Activated CD4-positive, alpha-beta memory T cell treated with anti-CD3 and anti-CD28 coated beads for 36 hours (primary cell): ENCODE measurements around the gene NAT10. TPM values are rescaled to one million over a fixed set of nuclear protein-coding genes. Genes with fewer than 3 reads are reported as not detected.

Source experiments
- CTCF ChIA-PET: fragments of 350-600 bp; sonication (Branson Sonifier 250); formaldehyde crosslinking; loops from one replicate; lab custom pipeline; 2021; ENCODE audit warnings: antibody characterized with exemption, inconsistent platforms; lab: Charles Lee
- POLR2A ChIA-PET: fragments of 350-600 bp; sonication (Branson Sonifier 250); formaldehyde crosslinking; loops from one replicate; lab custom pipeline; 2021; ENCODE audit warnings: antibody characterized with exemption; lab: Charles Lee
- DNase-seq: peaks from one replicate; pipeline ENCODE4 v3.0.0-alpha.2; 2020
- H3K27ac Mint-ChIP-seq: one replicate; pipeline ENCODE4 v1.8.0; 2021; ENCODE audit warnings: mixed read lengths
- H3K27me3 Mint-ChIP-seq: one replicate; pipeline ENCODE4 v1.8.0; 2021; ENCODE audit warnings: mixed read lengths
- H3K36me3 Mint-ChIP-seq: one replicate; pipeline ENCODE4 v1.8.0; 2021; ENCODE audit warnings: mixed read lengths
- H3K4me1 Mint-ChIP-seq: one replicate; pipeline ENCODE4 v1.8.0; 2021; ENCODE audit warnings: low read depth, mixed read lengths
- H3K4me3 Mint-ChIP-seq: one replicate; pipeline ENCODE4 v1.8.0; 2021; ENCODE audit warnings: mild to moderate bottlenecking, mixed read lengths
- H3K9me3 Mint-ChIP-seq: one replicate; pipeline ENCODE4 v1.8.0; 2021; ENCODE audit warnings: mixed read lengths
- intact Hi-C: fragments of 100-400 bp; cut with micrococcal nuclease; formaldehyde crosslinking; loops from one replicate; pipeline ENCODE4 v1.15.1; 2023
- total RNA-seq, 2 experiments: library from RNA; stranded (reverse); gene quantifications; one replicate each; pipeline ENCODE4 v1.2.3, GENCODE V29; 2021

The NAT10 gene
- total RNA-seq, 2 experiments from 2014 or later = 84.7 to 87.6 TPM

DNA sequence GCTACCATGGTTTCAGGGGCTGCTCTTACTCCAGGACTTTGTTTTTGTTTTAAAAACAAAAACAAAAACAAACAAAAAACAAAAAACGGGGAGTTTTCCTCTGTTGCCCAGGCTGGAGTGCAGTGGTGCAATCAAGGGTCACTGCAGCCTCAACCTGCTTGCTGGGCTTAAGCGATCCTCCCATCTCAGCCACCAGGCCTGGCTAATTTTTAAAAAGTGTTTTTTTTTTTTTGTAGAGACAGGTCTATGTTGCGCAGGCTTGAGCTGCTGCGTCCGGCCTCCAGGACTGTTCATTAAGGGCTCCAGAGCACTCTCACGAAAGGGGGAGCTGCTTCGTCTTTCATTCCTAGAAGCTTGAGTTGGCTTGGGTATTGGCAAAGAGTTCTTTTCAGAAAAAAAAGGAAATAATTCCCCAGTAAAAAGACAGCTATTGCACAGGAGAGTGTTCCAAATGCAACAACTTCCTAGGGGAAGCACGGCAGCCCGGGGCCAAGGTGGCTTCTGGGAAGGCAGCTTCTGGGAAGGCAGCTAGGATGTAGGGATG is 78.5 kb downstream of the NAT10 start:
- Mint-ChIP-seq H3K27ac (no peak overlapping the region), H3K4me1 (peaks cover 12% of the 10 kb centered on the region), H3K36me3 (no peaks in the 10 kb centered on the region), H3K27me3 (no peaks in the 10 kb centered on the region), H3K9me3 (no peaks in the 10 kb centered on the region), H3K4me3 (no peak overlapping the region)
- intact Hi-C loops = no loop called here
- POLR2A ChIA-PET = interaction anchor here (0.7 kb wide), 1 partner anchor 215 kb away, joined by 3 read pairs; no protein-coding TSS in a partner anchor
- DNase-seq = no peak
- CTCF ChIA-PET = interaction anchor here (5.0 kb wide), 1 partner anchor 10 kb away, joined by 32 read pairs; no protein-coding TSS in a partner anchor

DNA sequence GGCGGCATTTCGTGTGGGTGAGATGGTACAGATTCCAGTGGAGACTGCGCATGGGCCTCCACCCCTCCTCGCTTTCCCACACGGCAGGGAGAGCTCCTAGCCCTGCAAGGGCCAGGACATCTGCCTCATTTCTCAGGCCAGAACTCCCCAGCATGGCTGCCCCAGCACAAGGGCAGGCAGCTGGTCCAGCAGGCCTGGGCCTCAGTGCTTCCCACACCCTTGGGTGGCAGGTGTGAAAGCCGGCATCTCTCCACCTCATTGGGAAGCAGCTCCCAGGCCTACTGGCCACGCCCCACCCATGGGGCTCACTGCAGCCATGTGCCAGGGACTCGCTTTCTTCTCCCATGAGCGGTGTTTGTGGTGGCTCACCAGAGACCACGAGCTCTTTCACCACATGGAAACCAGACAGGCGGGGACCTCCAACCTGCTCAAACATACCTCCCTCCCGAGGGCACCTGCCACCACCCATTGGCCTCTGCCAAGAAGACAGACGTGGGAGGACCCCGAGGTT is 79.1 kb downstream of the NAT10 start:
- H3K4me3 Mint-ChIP-seq = no peak overlapping the region

GRCh38 chr11:34185926-34186841 is 80.8 kb downstream of the NAT10 start:
- Mint-ChIP-seq H3K27me3 (peaks cover 3% of the 10 kb centered on the region), H3K4me1 (peaks cover 4% of the 10 kb centered on the region), H3K36me3 (no peaks in the 10 kb centered on the region), H3K27ac (no peak overlapping the region), H3K9me3 (no peaks in the 10 kb centered on the region), H3K4me3 (no peak overlapping the region)
- intact Hi-C loops = no loop called here
- DNase-seq = no peak
- ChIA-PET CTCF (interaction anchor here (0.6 to 5.0 kb wide), 3 partner anchors 12 to 695 kb away, joined by 3 to 32 read pairs (median 3); no protein-coding TSS in a partner anchor), POLR2A (no interaction called here)

More for the DNA sequence above, 79.1 kb downstream of the NAT10 start:
- peaks cover under 1% of the 10 kb centered on the region for H3K27me3 Mint-ChIP-seq
- no peak overlapping the region for H3K27ac Mint-ChIP-seq
- ChIA-PET CTCF (interaction anchor here (1.3 to 5.0 kb wide), 2 partner anchors 10 to 402 kb away, joined by 3 to 32 read pairs; no protein-coding TSS in a partner anchor), POLR2A (interaction anchor here (0.6 to 0.7 kb wide), 2 partner anchors 30 to 215 kb away, joined by 3 read pairs; no protein-coding TSS in a partner anchor)
- H3K9me3 Mint-ChIP-seq = no peaks in the 10 kb centered on the region
- intact Hi-C loops = no loop called here
- peaks cover 12% of the 10 kb centered on the region for H3K4me1 Mint-ChIP-seq
- DNase-seq = no peak
- no peaks in the 10 kb centered on the region for H3K36me3 Mint-ChIP-seq

DNA sequence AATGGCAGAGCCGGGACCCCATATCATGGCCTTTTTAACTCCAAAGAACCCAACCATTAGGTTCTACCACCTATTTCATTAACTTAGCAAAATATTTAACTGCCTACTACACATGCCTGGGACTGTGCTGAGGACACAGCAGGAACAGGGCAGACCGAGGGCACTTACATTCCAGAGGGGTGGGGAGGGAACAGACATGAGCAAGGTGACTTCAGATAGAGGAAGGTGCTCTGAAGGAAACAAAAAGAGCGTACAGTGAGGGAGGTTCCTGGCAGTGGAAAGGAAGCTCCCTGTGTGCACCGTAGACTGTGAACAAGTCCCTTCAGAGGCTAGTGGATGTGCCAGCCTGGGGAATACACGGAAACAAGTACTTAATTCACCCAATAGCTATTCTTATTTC is 82.8 kb downstream of the NAT10 start:
- intact Hi-C loops = no loop called here
- ChIA-PET POLR2A (no interaction called here), CTCF (interaction anchor here (5.0 kb wide), 1 partner anchor 14 kb away, joined by 32 read pairs; no protein-coding TSS in a partner anchor)
- Mint-ChIP-seq H3K9me3 (no peaks in the 10 kb centered on the region), H3K4me3 (no peak overlapping the region), H3K27ac (no peak overlapping the region), H3K4me1 (peaks cover 5% of the 10 kb centered on the region), H3K36me3 (no peaks in the 10 kb centered on the region), H3K27me3 (peaks cover 3% of the 10 kb centered on the region)
- no peak for DNase-seq

DNA sequence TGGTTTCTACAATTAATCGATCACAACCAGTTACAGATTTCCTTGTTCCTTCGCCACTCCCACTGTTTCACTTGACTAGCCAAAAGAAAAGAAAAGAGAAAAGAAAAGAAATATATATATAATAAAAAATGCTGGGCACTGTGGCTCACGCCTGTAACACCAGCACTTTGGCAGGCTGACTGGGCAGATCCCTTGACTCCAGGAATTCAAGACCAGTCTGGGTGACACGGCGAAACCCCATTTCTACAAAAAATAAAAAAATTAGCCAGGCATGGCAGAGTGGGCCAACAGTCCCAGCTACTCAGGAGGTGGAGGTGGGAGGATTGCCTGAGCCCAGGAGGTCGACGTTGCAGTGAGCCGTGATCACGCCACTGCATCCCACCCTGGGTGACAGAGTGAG is 83.8 kb downstream of the NAT10 start:
- Mint-ChIP-seq H3K9me3 (no peaks in the 10 kb centered on the region), H3K36me3 (no peaks in the 10 kb centered on the region), H3K27ac (no peak overlapping the region), H3K4me3 (no peak overlapping the region), H3K27me3 (peaks cover 3% of the 10 kb centered on the region), H3K4me1 (peaks cover 5% of the 10 kb centered on the region)
- POLR2A ChIA-PET = no interaction called here
- CTCF ChIA-PET = no interaction called here
- intact Hi-C loops = no loop called here
- DNase-seq = no peak

- ChIA-PET POLR2A (no interaction called here), CTCF (no interaction called here)
- no peaks in the 10 kb centered on the region for H3K9me3 Mint-ChIP-seq
Observed at GRCh38 chr11:34190192-34191139, 85.0 kb downstream of the NAT10 start.

DNA sequence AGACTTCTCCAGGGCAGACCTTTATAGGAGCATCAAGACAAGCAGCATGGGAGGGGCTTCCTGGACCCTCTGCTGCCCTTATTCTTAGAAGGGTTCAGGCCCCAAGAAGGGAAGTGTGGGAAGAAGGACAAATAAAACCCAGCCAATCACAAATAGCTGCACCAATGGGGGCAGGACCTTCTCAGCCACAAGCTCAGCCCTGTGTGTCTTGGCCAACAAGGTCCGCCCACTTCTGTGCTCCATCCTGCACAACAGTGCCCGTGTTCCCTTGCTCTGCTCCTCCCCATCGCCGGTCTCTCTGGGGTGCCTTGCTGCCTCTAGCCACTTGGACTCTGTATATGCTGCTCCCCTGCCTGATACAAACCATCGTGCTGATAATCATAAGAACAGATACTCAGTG is 86.1 kb downstream of the NAT10 start:
- no peaks in the 10 kb centered on the region for H3K9me3 Mint-ChIP-seq
- no peaks in the 10 kb centered on the region for H3K36me3 Mint-ChIP-seq
- H3K4me3 Mint-ChIP-seq = no peak overlapping the region
- DNase-seq = no peak
- H3K4me1 Mint-ChIP-seq = peaks cover 5% of the 10 kb centered on the region
- H3K27ac Mint-ChIP-seq = no peak overlapping the region
- intact Hi-C loops = no loop called here
- POLR2A ChIA-PET = no interaction called here
- CTCF ChIA-PET = no interaction called here
- H3K27me3 Mint-ChIP-seq = peaks cover 3% of the 10 kb centered on the region

More at GRCh38 chr11:34190192-34191139, 85.0 kb downstream of the NAT10 start:
- no peak for DNase-seq
- H3K27ac Mint-ChIP-seq = no peak overlapping the region
- no peak overlapping the region for H3K4me3 Mint-ChIP-seq
- intact Hi-C loops = no loop called here
- H3K4me1 Mint-ChIP-seq = peaks cover 5% of the 10 kb centered on the region
- H3K27me3 Mint-ChIP-seq = peaks cover 3% of the 10 kb centered on the region
- no peaks in the 10 kb centered on the region for H3K36me3 Mint-ChIP-seq

DNA sequence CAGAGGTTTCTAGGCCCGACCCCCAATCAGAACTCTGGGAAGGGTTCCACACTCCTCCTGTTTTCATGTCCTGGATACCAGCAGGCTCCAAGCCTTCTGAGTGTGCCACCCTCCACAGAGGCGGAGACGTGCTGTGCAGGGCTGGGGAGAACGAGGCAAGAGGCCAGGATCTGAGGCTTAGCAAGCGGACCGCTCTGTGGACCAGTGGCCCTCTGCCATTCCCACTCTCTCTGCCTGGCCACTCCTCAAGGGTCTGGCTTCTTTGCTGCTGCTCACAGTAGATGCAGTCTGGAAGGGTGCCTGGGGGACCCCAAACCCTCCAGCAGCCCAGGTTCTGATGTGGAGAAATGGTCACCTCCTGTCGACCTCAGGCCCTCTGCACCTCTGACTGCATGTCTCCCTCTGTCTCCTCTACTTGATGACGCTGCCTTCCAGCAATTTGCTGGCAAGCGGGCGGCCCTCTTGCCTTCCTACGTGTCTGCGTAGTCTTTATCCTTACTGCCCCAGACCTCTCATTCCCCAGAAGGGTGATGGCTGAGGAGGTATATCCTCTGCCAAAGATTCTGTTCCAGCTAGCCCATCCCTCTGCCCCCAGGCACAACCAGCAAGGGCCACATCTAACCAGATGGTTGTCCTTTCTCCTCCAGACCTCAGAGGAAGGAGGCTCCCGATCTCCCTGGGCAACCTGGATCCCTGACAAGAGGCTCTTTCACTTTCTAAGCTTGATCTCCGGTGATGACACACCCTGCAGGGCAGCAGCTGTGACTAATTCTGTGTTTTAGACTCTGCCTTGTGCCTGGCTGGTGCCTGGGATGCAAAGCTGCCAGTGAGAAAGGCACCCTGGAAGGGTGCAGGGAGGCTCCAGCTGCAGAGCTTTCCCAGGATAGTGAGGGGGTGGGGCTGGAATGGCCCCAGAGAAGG is 87.3 kb downstream of the NAT10 start:
- peaks cover 3% of the 10 kb centered on the region for H3K27me3 Mint-ChIP-seq
- POLR2A ChIA-PET = no interaction called here
- no peaks in the 10 kb centered on the region for H3K36me3 Mint-ChIP-seq
- H3K4me3 Mint-ChIP-seq = no peak overlapping the region
- CTCF ChIA-PET = interaction anchor here (1.0 to 1.8 kb wide), 2 partner anchors 19 to 165 kb away, joined by 3 to 6 read pairs; partner anchors contain the start of gene ABTB2
- no peaks in the 10 kb centered on the region for H3K9me3 Mint-ChIP-seq
- H3K4me1 Mint-ChIP-seq = peaks cover 5% of the 10 kb centered on the region
- no peak overlapping the region for H3K27ac Mint-ChIP-seq
- intact Hi-C loops = loop anchor here (1.0 kb wide), 1 partner anchor 43 kb away; no protein-coding TSS in a partner anchor
- DNase-seq = peak; percentile 51

DNA sequence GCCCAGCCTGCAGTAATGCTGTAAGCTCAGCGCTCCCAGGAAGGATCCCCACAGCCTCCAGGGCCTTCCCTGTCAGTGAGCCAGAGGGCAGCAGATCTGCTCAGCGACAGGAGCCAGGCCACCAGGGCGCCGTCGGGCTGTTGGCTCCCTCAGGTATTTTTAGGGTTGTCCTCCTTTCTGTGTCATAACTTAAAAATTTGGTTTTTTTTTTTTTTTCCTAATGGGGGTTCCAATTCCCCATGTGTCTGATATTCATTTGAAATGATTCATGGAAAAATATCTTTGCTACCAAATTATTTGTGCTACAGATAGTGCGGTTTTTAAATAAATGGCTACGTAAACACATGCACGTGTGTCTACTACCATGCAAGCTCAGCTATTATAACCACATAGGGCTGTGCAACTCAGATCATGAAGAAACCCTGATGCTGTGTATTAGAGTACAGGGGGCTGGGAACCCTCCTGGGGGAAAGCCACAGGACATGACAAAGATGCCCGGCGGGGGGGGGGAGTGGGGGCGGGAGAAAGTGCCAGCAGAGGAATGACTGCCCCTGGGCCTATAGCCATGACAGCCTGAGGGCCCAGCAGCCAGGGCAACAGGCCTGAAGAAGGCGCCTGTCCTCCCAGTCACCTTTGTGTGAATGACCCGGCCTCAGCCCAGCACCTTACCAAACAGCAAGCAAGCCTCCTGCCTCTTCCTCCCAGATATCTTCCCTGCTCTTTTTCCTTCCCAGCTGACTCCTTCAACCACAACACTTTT is 89.3 kb downstream of the NAT10 start:
- Mint-ChIP-seq H3K27ac (no peak overlapping the region), H3K9me3 (no peaks in the 10 kb centered on the region), H3K4me1 (peaks cover 13% of the 10 kb centered on the region), H3K27me3 (peaks cover 4% of the 10 kb centered on the region), H3K4me3 (no peak overlapping the region), H3K36me3 (no peaks in the 10 kb centered on the region)
- intact Hi-C loops = no loop called here
- DNase-seq = no peak
- ChIA-PET CTCF (no interaction called here), POLR2A (no interaction called here)
